Endodermal cell (in vitro differentiated cells): ENCODE measurements around the gene ERGIC1. TPM values are rescaled to one million over a fixed set of nuclear protein-coding genes. Genes with fewer than 3 reads are reported as not detected.

Experiments
- DNase-seq: peaks from one replicate; pipeline ENCODE4 v3.0.0-alpha.2; 2017
- H3K27ac ChIP-seq: 2 replicates; pipeline ENCODE4 v1.5.1; 2013; ENCODE audit warnings: mild to moderate bottlenecking, low read depth, low read length, moderate library complexity
- H3K27me3 ChIP-seq: 2 replicates; pipeline ENCODE4 v1.6.1; 2013; ENCODE audit warnings: mild to moderate bottlenecking, low read length, moderate library complexity; ENCODE audit not compliant: insufficient read depth, control insufficient read depth, poor library complexity, severe bottlenecking
- H3K36me3 ChIP-seq: 2 replicates; pipeline ENCODE4 v1.7.0; 2013; ENCODE audit warnings: mild to moderate bottlenecking, low read length, moderate library complexity; ENCODE audit not compliant: control insufficient read depth, insufficient read depth
- H3K4me1 ChIP-seq: one replicate; pipeline ENCODE4 v1.7.0; 2013; ENCODE audit warnings: low read length; ENCODE audit not compliant: control insufficient read depth, insufficient read depth
- H3K4me3 ChIP-seq: 2 replicates; pipeline ENCODE4 v1.5.1; 2013; ENCODE audit warnings: mild to moderate bottlenecking, low read length, moderate library complexity
- H3K9ac ChIP-seq: 2 replicates; pipeline ENCODE4 v1.6.1; 2013; ENCODE audit warnings: mild to moderate bottlenecking, low read length, moderate library complexity; ENCODE audit not compliant: poor library complexity, severe bottlenecking; ENCODE audit errors: extremely low read depth
- H3K9me3 ChIP-seq: 2 replicates; pipeline ENCODE4 v1.6.1; 2013; ENCODE audit warnings: mild to moderate bottlenecking, low read length, moderate library complexity; ENCODE audit not compliant: control insufficient read depth
- H3K27ac Mint-ChIP-seq: 2 replicates; pipeline ENCODE4 v1.8.0; 2020; ENCODE audit warnings: mixed read lengths
- H3K27me3 Mint-ChIP-seq: 2 replicates; pipeline ENCODE4 v1.8.0; 2021; ENCODE audit warnings: mild to moderate bottlenecking, mixed read lengths; ENCODE audit not compliant: insufficient read depth
- H3K36me3 Mint-ChIP-seq: 2 replicates; pipeline ENCODE4 v1.8.0; 2020; ENCODE audit warnings: low read depth, mixed read lengths
- H3K4me1 Mint-ChIP-seq: 2 replicates; pipeline ENCODE4 v1.8.0; 2020; ENCODE audit warnings: mixed read lengths
- H3K4me3 Mint-ChIP-seq: 2 replicates; pipeline ENCODE4 v1.8.0; 2020; ENCODE audit warnings: mild to moderate bottlenecking, moderate library complexity, mixed read lengths
- H3K9me3 Mint-ChIP-seq: 2 replicates; pipeline ENCODE4 v1.8.0; 2020; ENCODE audit warnings: mild to moderate bottlenecking, mixed read lengths
- WGBS, 2 experiments: methylation state at CpG; one replicate each; pipeline versions ENCODE4 v1.1.5 to v1.1.7; 2013; ENCODE audit warnings: missing lambda C conversion rate in 2 of 2, mixed read lengths in 1 of 2; ENCODE audit not compliant: insufficient coverage in 1 of 2, insufficient read length in 1 of 2; 5-methylcytosine and 5-hydroxymethylcytosine counted together
- total RNA-seq, 2 donors: library from RNA; stranded (reverse); fragmentation: NEBNext Ultra II Directional in 1 of 2; extraction: Animal tissue kit (Norgen Biotek cat#: 25700) in 1 of 2; gene quantifications; 2 replicates in 1 of 2; 3 replicates in 1 of 2; pipeline ENCODE4 v1.2.1, GENCODE V29; 2021
- TF ChIP-seq, protein P1 (sequence below): fragments of 200-600 bp; sonication (generic); conservative IDR thresholded peaks from 2 replicates; pipeline ENCODE4 v1.5.0; 2021; ENCODE audit warnings: antibody characterized with exemption, mild to moderate bottlenecking

Gene ERGIC1
- total RNA-seq, 2 donors from 2014 or later, result 81.9 to 94.8 TPM

DNA sequence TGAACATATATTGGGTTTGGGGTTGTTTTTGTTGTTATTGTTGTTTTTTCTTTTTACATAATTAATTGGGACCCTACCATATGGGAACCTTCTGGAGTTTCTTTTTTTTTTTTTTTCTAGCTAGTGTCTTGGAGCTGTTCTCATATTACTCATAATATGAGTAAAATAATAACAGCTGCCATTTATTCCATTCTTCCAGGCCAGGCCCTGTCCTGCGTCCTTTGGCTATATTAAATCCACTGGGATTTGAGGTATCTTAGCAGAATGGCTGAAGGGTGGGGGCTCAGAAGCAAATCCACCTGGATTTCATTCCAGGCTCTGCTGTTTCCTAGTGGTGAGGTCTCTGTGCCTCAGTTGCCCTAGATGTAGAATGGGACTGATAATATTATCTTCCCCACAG, 77.9 kb downstream of the ERGIC1 start:
- no peaks in the 10 kb centered on the region for H3K9me3 Mint-ChIP-seq
- peaks cover 51% of the 10 kb centered on the region for H3K36me3 Mint-ChIP-seq
- Histone ChIP-seq H3K27me3 (no peaks in the 10 kb centered on the region), H3K27ac (no peak overlapping the region), H3K4me1 (no peaks in the 10 kb centered on the region), H3K36me3 (peaks cover 53% of the 10 kb centered on the region), H3K9ac (no peak overlapping the region), H3K4me3 (no peak overlapping the region), H3K9me3 (no peaks in the 10 kb centered on the region)
- H3K27me3 Mint-ChIP-seq, result no peaks in the 10 kb centered on the region
- TF ChIP-seq, protein P1, sequence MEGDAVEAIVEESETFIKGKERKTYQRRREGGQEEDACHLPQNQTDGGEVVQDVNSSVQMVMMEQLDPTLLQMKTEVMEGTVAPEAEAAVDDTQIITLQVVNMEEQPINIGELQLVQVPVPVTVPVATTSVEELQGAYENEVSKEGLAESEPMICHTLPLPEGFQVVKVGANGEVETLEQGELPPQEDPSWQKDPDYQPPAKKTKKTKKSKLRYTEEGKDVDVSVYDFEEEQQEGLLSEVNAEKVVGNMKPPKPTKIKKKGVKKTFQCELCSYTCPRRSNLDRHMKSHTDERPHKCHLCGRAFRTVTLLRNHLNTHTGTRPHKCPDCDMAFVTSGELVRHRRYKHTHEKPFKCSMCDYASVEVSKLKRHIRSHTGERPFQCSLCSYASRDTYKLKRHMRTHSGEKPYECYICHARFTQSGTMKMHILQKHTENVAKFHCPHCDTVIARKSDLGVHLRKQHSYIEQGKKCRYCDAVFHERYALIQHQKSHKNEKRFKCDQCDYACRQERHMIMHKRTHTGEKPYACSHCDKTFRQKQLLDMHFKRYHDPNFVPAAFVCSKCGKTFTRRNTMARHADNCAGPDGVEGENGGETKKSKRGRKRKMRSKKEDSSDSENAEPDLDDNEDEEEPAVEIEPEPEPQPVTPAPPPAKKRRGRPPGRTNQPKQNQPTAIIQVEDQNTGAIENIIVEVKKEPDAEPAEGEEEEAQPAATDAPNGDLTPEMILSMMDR, result no peak
- no peak overlapping the region for H3K4me3 Mint-ChIP-seq
- WGBS, 2 experiments, result 100% methylated on average over 1 of the region's 1 CpG
- no peak overlapping the region for H3K27ac Mint-ChIP-seq
- peaks cover 1% of the 10 kb centered on the region for H3K4me1 Mint-ChIP-seq
- DNase-seq, result no peak

DNA sequence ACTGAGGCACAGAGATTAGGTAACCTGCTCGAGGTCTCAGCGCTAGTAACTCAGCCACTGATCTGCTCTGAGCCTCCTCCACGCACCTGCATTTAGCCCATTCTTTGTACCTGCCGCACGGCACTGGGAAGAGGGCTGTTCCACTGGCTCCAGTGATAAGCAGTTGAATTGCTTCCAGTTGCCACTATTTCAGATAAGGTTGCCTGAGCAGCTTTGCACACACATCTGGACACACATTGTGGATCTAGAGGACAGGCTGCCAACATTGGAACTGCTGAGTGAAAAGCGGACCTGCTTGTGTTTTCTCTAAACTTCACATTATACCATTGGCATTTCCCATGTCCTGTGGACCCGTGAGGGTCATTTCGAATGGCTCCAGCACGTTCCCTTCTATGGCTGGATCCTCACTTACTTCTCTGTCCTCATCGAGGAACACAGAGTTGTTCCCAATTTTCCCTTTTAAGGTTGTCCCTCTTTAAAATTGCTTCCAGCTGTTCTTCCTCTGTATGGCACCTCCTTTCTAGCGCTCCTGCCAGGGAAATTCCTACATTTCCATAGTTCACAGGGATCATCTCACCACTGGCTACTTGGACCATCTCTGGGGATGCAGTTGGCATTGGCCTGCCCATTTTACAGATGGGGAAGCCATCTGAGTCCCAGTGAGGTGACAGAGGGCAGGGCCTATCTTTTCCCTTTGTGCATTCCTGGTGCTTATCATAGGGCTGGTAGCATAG, 79.2 kb downstream of the ERGIC1 start:
- peaks cover 62% of the 10 kb centered on the region for H3K36me3 ChIP-seq
- TF ChIP-seq, protein P1, result no peak
- Mint-ChIP-seq H3K4me3 (no peak overlapping the region), H3K9me3 (no peaks in the 10 kb centered on the region), H3K36me3 (peaks cover 58% of the 10 kb centered on the region), H3K27ac (no peak overlapping the region), H3K27me3 (no peaks in the 10 kb centered on the region), H3K4me1 (no peaks in the 10 kb centered on the region)
- H3K27ac ChIP-seq, result no peak overlapping the region
- H3K4me3 ChIP-seq, result no peak overlapping the region
- no peaks in the 10 kb centered on the region for H3K4me1 ChIP-seq
- no peak overlapping the region for H3K9ac ChIP-seq
- no peaks in the 10 kb centered on the region for H3K9me3 ChIP-seq
- no peaks in the 10 kb centered on the region for H3K27me3 ChIP-seq
- 95 to 96% methylated on average over 11 of the region's 11 CpGs for whole genome bisulfite sequencing, 2 experiments
- DNase-seq, result no peak

DNA sequence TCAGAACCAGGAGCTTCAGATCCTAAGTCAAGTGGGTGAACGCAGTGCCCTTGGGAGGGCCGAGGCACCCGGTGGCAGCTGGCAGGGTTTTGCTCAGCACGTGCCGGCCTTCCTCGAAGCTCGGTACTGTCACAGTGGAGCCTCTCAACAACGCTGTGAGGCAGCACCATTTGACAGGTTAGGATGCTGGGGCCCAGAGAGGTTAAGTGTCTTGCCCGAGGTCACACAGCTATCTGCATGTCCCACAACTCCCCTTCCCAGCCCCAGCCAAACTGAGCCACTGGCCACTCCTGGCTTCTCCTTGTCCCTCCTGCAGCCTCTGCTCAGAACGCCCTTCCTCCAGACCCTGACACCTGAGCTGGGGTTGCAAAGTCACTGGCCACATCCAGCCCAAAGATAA, 81.5 kb downstream of the ERGIC1 start:
- DNase-seq, result no peak
- Histone ChIP-seq H3K27ac (no peak overlapping the region), H3K9me3 (no peaks in the 10 kb centered on the region), H3K4me3 (no peak overlapping the region), H3K4me1 (no peaks in the 10 kb centered on the region), H3K36me3 (peaks cover 64% of the 10 kb centered on the region), H3K9ac (no peak overlapping the region), H3K27me3 (no peaks in the 10 kb centered on the region)
- H3K36me3 Mint-ChIP-seq, result peaks cover 58% of the 10 kb centered on the region
- no peaks in the 10 kb centered on the region for H3K4me1 Mint-ChIP-seq
- H3K27ac Mint-ChIP-seq, result no peak overlapping the region
- H3K4me3 Mint-ChIP-seq, result no peak overlapping the region
- no peaks in the 10 kb centered on the region for H3K27me3 Mint-ChIP-seq
- WGBS, 2 experiments, result 96 to 100% methylated on average over 2 to 10 of the region's 10 CpGs
- TF ChIP-seq, protein P1, result no peak
- H3K9me3 Mint-ChIP-seq, result no peaks in the 10 kb centered on the region
